Cardiac muscle cell (in vitro differentiated cells and primary cell): ENCODE measurements around the gene DOCK3. TPM values are rescaled to one million over a fixed set of nuclear protein-coding genes. Genes with fewer than 3 reads are reported as not detected.

ENCODE experiments used
- DNase-seq, 2 donors: peaks; one replicate each; pipeline versions ENCODE4 v3.0.0 to v3.0.0-alpha.2; 2010 to 2017; ENCODE audit warnings: low read depth in 1 of 2, low spot score in 1 of 2
- H3K27ac ChIP-seq: fragments of 200-600 bp; sonication (generic); 2 replicates; pipeline ENCODE4 v1.5.1; 2016
- H3K27me3 ChIP-seq: fragments of 200-600 bp; sonication (generic); 2 replicates; pipeline ENCODE4 v1.6.0; 2016; ENCODE audit warnings: control low read depth
- H3K36me3 ChIP-seq: fragments of 200-600 bp; sonication (generic); 2 replicates; pipeline ENCODE4 v1.5.1; 2016; ENCODE audit warnings: control low read depth
- H3K4me1 ChIP-seq: fragments of 200-600 bp; sonication (generic); 2 replicates; pipeline ENCODE4 v1.8.1; 2017; ENCODE audit warnings: low read depth, mild to moderate bottlenecking, mixed run types
- H3K4me3 ChIP-seq: fragments of 200-600 bp; sonication (generic); 2 replicates; pipeline ENCODE4 v1.5.1; 2016; ENCODE audit warnings: mild to moderate bottlenecking
- H3K9me3 ChIP-seq: fragments of 200-600 bp; sonication (generic); 2 replicates; pipeline ENCODE4 v1.5.1; 2017; ENCODE audit warnings: low read depth, mild to moderate bottlenecking, control low read depth
- polyA plus RNA-seq: library from polyadenylated mRNA; unstranded; fragments of >200 nt; fragmentation: Nextera tagmentation; extraction: Ambion mirVana; gene quantifications from 2 replicates; pipeline ENCODE4 v1.2.1, GENCODE V29; 2016
- total RNA-seq: library from RNA; depleted of rRNA; stranded (reverse); fragments of >200 nt; gene quantifications from 2 replicates; pipeline ENCODE4 v1.2.3, GENCODE V29; 2016
- TF ChIP-seq, protein P1 (sequence below): IDR thresholded peaks from 2 replicates; pipeline ENCODE4 v1.5.1; 2012; ENCODE audit warnings: low read depth, mild to moderate bottlenecking, low read length

The DOCK3 gene
- total and polyA plus RNA-seq, 2 experiments from 2014 or later: 0.56 to 1.3 TPM

GRCh38 chr3:51100536-51100851 is 425.8 kb downstream of the DOCK3 start:
- H3K4me3 ChIP-seq: no peak overlapping the region
- no peaks in the 10 kb centered on the region for H3K27me3 ChIP-seq
- H3K27ac ChIP-seq: no peak overlapping the region
- H3K36me3 ChIP-seq: no peaks in the 10 kb centered on the region
- TF ChIP-seq, protein P1, sequence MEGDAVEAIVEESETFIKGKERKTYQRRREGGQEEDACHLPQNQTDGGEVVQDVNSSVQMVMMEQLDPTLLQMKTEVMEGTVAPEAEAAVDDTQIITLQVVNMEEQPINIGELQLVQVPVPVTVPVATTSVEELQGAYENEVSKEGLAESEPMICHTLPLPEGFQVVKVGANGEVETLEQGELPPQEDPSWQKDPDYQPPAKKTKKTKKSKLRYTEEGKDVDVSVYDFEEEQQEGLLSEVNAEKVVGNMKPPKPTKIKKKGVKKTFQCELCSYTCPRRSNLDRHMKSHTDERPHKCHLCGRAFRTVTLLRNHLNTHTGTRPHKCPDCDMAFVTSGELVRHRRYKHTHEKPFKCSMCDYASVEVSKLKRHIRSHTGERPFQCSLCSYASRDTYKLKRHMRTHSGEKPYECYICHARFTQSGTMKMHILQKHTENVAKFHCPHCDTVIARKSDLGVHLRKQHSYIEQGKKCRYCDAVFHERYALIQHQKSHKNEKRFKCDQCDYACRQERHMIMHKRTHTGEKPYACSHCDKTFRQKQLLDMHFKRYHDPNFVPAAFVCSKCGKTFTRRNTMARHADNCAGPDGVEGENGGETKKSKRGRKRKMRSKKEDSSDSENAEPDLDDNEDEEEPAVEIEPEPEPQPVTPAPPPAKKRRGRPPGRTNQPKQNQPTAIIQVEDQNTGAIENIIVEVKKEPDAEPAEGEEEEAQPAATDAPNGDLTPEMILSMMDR: no peak
- DNase-seq: no peak
- no peaks in the 10 kb centered on the region for H3K9me3 ChIP-seq
- no peaks in the 10 kb centered on the region for H3K4me1 ChIP-seq

DNA sequence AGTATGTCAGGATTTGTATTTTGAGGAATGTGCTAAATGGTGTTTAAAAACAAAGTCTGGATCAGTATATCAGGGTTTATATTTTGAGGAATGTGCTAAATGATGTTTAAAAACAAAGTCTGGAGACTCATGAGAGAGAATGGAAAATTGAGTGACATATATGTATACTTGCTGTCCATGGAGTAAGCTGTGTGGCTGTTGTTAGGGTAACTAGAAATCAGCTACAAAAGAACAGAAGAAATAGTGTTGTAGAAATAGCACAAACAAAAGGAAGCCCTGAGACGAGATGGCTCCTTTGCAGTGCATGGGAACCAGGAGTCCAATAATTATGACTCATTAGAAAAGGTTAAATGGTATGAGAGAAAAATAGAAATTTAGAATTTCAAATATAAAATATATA is 427.7 kb downstream of the DOCK3 start:
- no peak for DNase-seq
- no peak overlapping the region for H3K27ac ChIP-seq
- no peaks in the 10 kb centered on the region for H3K9me3 ChIP-seq
- H3K4me3 ChIP-seq: no peak overlapping the region
- TF ChIP-seq, protein P1: no peak
- H3K36me3 ChIP-seq: no peaks in the 10 kb centered on the region
- H3K4me1 ChIP-seq: no peaks in the 10 kb centered on the region
- no peaks in the 10 kb centered on the region for H3K27me3 ChIP-seq

DNA sequence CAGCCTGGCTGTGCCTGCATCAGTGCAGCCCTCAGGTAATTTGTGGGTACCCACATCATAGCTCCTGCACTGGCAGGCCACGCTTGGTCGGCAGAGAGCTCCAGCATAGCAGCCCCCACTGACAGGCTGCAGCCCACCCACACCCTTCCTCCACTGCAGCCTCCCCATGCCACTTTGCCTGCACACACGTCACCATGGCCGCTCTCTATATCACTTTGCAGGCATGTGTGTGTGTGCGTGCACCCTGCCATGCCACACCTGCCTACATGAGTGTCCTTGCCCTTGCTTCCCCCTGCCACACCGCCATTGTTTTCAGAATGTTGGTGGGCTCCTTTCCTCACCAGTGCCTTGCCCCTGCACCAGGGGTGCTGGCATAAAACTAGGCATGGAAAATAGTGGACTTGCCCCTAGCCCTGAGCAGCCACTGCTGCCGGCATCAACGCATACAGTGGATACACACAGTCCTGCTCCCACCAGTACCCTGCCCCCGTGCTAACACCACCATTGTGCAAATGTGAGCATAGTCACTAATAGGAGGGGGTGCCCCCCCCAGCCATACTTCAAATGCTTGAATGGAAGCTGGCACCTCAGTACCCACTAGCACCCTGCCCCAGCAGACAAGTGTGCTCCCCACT is 431.6 kb downstream of the DOCK3 start:
- Histone ChIP-seq H3K36me3 (no peaks in the 10 kb centered on the region), H3K4me3 (no peak overlapping the region)
- no peak for DNase-seq

DNA sequence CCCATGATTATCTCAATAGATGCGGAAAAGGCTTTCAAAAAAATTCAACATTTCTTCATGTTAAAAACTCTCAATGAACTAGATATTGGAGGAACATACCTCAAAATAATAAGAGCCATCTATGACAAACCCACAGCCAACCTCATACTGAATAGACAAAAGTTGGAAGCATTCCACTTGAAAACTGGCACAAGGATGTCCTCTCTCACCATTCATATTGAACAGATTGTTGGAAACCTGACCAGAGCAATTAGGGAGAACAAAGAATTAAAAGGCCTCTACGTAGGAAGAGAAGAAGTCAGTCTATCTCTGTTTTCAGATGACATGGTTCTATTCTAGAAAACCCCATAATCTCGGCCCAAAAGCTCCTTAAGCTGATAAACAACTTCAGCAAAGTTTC is 435.9 kb downstream of the DOCK3 start:
- no peak for DNase-seq
- no peaks in the 10 kb centered on the region for H3K27me3 ChIP-seq
- no peaks in the 10 kb centered on the region for H3K4me1 ChIP-seq
- no peaks in the 10 kb centered on the region for H3K9me3 ChIP-seq
- TF ChIP-seq, protein P1: no peak
- no peak overlapping the region for H3K27ac ChIP-seq
- no peaks in the 10 kb centered on the region for H3K36me3 ChIP-seq
- H3K4me3 ChIP-seq: no peak overlapping the region

More for the DNA sequence above, 431.6 kb downstream of the DOCK3 start:
- TF ChIP-seq, protein P1: no peak
- Histone ChIP-seq H3K4me1 (no peaks in the 10 kb centered on the region), H3K27me3 (no peaks in the 10 kb centered on the region), H3K9me3 (no peaks in the 10 kb centered on the region), H3K27ac (no peak overlapping the region)

DNA sequence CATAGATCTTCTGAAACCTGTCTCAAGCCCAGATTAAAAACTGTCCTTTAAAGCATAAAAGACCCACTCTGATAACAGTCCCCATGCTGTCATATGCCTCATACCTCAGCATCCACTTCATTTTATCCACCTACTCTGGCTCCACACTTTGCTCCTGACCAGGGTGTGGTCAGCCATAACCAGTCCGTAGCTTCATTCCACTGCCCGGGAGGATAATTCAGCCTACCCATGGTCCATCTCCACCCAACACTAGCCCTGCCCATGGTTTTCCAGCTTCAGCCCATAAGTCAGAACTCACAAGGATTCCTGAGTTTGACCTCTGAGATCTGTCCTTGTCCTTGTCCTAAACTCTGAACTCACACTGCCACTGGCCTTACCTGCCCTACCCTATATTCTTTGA is 448.2 kb downstream of the DOCK3 start:
- TF ChIP-seq, protein P1: no peak
- Histone ChIP-seq H3K4me3 (no peak overlapping the region), H3K9me3 (no peaks in the 10 kb centered on the region), H3K36me3 (no peaks in the 10 kb centered on the region), H3K27me3 (no peaks in the 10 kb centered on the region), H3K27ac (no peak overlapping the region), H3K4me1 (no peaks in the 10 kb centered on the region)
- DNase-seq: no peak
